Heart left ventricle (tissue), 16 donors: ENCODE measurements around the gene AGER. TPM values are rescaled to one million over a fixed set of nuclear protein-coding genes. Genes with fewer than 3 reads are reported as not detected.
"Not testable (repeated sequence)": the region's sequence is repeated elsewhere in the genome, so short reads cannot be mapped to it uniquely, and the experiment has no call there.

ENCODE experiments used
- ATAC-seq, 4 donors: fragments of 200-7000 bp; cut with Tn5 transposase; one replicate each; pipeline ENCODE4 v1.9.1; 2020 to 2022; ENCODE audit warnings: moderate library complexity in 4 of 4, mild to moderate bottlenecking in 3 of 4, moderate number of reproducible peaks in 1 of 4
- DNase-seq, 5 donors: peaks; one replicate each; pipeline ENCODE4 v3.0.0-alpha.2; 2020
- H3K27ac ChIP-seq, 12 donors: fragments of 200-600 bp; sonication (generic) in 4 of 12; one replicate each; pipeline versions ENCODE4 v1.5.0 to v1.8.0; 2016 to 2022; ENCODE audit warnings: mild to moderate bottlenecking in 2 of 12
- H3K27me3 ChIP-seq, 9 donors: fragments of 200-600 bp; sonication (generic) in 2 of 9; one replicate each; pipeline versions ENCODE4 v1.5.1 to v1.8.0; 2016 to 2022; ENCODE audit warnings: mild to moderate bottlenecking in 3 of 9
- H3K36me3 ChIP-seq, 9 donors: fragments of 200-600 bp; sonication (generic) in 2 of 9; one replicate each; pipeline versions ENCODE4 v1.5.0 to v1.8.0; 2018 to 2022; ENCODE audit warnings: mild to moderate bottlenecking in 2 of 9
- H3K4me1 ChIP-seq, 12 donors: fragments of 200-600 bp; sonication (generic) in 4 of 12; one replicate each; pipeline versions ENCODE4 v1.5.0 to v1.8.0; 2016 to 2022; ENCODE audit warnings: mild to moderate bottlenecking in 3 of 12
- H3K4me3 ChIP-seq, 12 donors: fragments of 200-600 bp; sonication (generic) in 4 of 12; one replicate each; pipeline versions ENCODE4 v1.5.0 to v1.8.0; 2017 to 2022; ENCODE audit warnings: mild to moderate bottlenecking in 9 of 12, moderate library complexity in 4 of 12
- H3K9me3 ChIP-seq, 12 donors: fragments of 200-600 bp; sonication (generic) in 4 of 12; one replicate each; pipeline versions ENCODE4 v1.5.0 to v1.8.0; 2016 to 2022; ENCODE audit warnings: mild to moderate bottlenecking in 1 of 12
- POLR2A ChIP-seq, 2 donors: fragments of 450-650 bp; IDR thresholded peaks; one replicate each; pipeline ENCODE4 v1.6.1; 2017; ENCODE audit warnings: antibody characterized with exemption in 2 of 2, mild to moderate bottlenecking in 2 of 2, moderate library complexity in 2 of 2
- WGBS, 4 donors: extraction: QIAGEN DNeasy Blood & Tissue Kit in 2 of 4; methylation state at CpG; one replicate each; pipeline versions ENCODE4 v1.1.5 to v1.1.7; 2013 to 2018; 5-methylcytosine and 5-hydroxymethylcytosine counted together
- intact Hi-C, 10 donors: fragments of 100-400 bp; cut with DNase I; formaldehyde crosslinking; loops; one replicate each; pipeline versions ENCODE4 v1.11.1 to v1.14.2; 2022
- polyA plus RNA-seq, 2 donors: library from polyadenylated mRNA; stranded (reverse); fragments of 200-250 nt; gene quantifications; one replicate each; pipeline ENCODE4 v1.2.3, GENCODE V29; 2013
- total RNA-seq, 9 donors: library from RNA; depleted of rRNA in 2 of 9; stranded (reverse); fragments of >200 nt in 2 of 9; fragmentation: NEBNext Ultra II Directional in 3 of 9; extraction: Animal tissue kit (Norgen Biotek cat#: 25700) in 3 of 9; gene quantifications; one replicate each; pipeline versions ENCODE4 v1.1.0 to v1.2.4, GENCODE V29; 2016 to 2023
- TF ChIP-seq, protein P1 (sequence below), 12 donors: fragments of 200-600 bp; sonication (generic) in 4 of 12; IDR thresholded peaks; one replicate each; pipeline versions ENCODE4 v1.5.0 to v1.8.0; 2018 to 2022; ENCODE audit warnings: antibody characterized with exemption in 12 of 12, mild to moderate bottlenecking in 5 of 12
- donor health status: ischemic (EF 13 %, LVEDD 7.1; RV severe dilation, severe dysfunction).
- donor health status: healthy with polysubstance abuse.
- donor health status: DM: no; HTN: yes; CAD: no.
- donor health status: DM: no; HTN: no; CAD: no.
- donor health status: ischemic (EF 25% LVEDD 6.9; RV normal size, moderate dysfunction).
- donor health status: ischemic (EF 25% LVEDD 5.7; RV mildly dilated, moderate dysfunction).
- donor health status: healthy.
- donor health status: DM: yes; HTN: yes; CAD: no.
- donor health status: ischemic (EF 35%, LVEDD 5.7; RV mildly dilated, moderate dysfunction).
- donor health status: nonischemic (EF 11% LVEDD 7.7; RV severe dilation, severe dysfunction).
- donor health status: DM: yes; HTN: yes; CAD: no.
- donor health status: PGD.
- donor health status: ischemic (EF 29% LVEDD 5.4; RV normal size, mild dysfunction).
- donor health status: nonischemic (EF 23%, LVEDD 6.1; RV moderate dilation, normal function).

Gene AGER
- total and polyA plus RNA-seq, 11 donors: 0.69 to 5.7 (median 1.7) TPM; not detected in 1

- no peaks in the 10 kb centered on the region for H3K4me1 ChIP-seq
- no peak overlapping the region for H3K27ac ChIP-seq
- no peak for DNase-seq
- TF ChIP-seq, protein P1, sequence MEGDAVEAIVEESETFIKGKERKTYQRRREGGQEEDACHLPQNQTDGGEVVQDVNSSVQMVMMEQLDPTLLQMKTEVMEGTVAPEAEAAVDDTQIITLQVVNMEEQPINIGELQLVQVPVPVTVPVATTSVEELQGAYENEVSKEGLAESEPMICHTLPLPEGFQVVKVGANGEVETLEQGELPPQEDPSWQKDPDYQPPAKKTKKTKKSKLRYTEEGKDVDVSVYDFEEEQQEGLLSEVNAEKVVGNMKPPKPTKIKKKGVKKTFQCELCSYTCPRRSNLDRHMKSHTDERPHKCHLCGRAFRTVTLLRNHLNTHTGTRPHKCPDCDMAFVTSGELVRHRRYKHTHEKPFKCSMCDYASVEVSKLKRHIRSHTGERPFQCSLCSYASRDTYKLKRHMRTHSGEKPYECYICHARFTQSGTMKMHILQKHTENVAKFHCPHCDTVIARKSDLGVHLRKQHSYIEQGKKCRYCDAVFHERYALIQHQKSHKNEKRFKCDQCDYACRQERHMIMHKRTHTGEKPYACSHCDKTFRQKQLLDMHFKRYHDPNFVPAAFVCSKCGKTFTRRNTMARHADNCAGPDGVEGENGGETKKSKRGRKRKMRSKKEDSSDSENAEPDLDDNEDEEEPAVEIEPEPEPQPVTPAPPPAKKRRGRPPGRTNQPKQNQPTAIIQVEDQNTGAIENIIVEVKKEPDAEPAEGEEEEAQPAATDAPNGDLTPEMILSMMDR (IDR thresholded peaks at IDR 0.05): no peak
- no peak for TF ChIP-seq POLR2A (IDR thresholded peaks at IDR 0.05)
- H3K27me3 ChIP-seq: no peaks in the 10 kb centered on the region
- no peaks in the 10 kb centered on the region for H3K9me3 ChIP-seq
- peaks cover 0 to 70% (median 23%) of the 10 kb centered on the region in 9 donors for H3K36me3 ChIP-seq
- no peak for ATAC-seq
- 74 to 90% (median 86%) methylated on average over 3 of the region's 3 CpGs for WGBS, 4 donors
- H3K4me3 ChIP-seq: no peak overlapping the region
- intact Hi-C loops: no loop called here
Observed at GRCh38 chr6:32214126-32214525, 30.1 kb upstream of the AGER start.

DNA sequence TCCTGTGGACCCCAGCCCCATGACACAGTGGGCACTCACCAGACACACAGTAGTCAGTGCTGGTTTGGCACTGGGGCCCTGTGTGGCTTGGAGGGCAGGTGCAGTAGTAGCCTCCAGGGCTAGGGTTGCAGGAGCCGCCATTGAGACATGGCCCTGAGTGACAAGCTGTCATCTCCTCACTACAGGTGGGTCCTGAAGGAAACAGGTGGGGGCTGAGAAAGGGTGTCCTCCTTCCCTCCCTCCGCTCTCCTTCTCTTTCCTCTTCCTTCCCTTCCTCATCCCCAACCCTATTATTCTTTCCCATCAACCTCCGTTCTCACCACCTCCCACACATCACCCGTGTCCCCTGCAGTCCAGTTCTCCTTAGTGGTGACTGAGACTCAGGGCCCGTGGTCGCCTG lies 29.6 kb upstream of the AGER start:
- Histone ChIP-seq H3K36me3 (peaks cover 0 to 70% (median 23%) of the 10 kb centered on the region in 9 donors), H3K27ac (no peak overlapping the region), H3K4me3 (no peak overlapping the region), H3K27me3 (no peaks in the 10 kb centered on the region), H3K4me1 (no peaks in the 10 kb centered on the region), H3K9me3 (no peaks in the 10 kb centered on the region)
- intact Hi-C loops: no loop called here
- 79 to 92% (median 85%) methylated on average over 6 of the region's 6 CpGs for WGBS, 4 donors
- ATAC-seq: peak in 1 of 4 donors; percentile 27
- DNase-seq: no peak
- TF ChIP-seq POLR2A (IDR thresholded peaks at IDR 0.05): no peak
- TF ChIP-seq, protein P1 (IDR thresholded peaks at IDR 0.05): no peak

DNA sequence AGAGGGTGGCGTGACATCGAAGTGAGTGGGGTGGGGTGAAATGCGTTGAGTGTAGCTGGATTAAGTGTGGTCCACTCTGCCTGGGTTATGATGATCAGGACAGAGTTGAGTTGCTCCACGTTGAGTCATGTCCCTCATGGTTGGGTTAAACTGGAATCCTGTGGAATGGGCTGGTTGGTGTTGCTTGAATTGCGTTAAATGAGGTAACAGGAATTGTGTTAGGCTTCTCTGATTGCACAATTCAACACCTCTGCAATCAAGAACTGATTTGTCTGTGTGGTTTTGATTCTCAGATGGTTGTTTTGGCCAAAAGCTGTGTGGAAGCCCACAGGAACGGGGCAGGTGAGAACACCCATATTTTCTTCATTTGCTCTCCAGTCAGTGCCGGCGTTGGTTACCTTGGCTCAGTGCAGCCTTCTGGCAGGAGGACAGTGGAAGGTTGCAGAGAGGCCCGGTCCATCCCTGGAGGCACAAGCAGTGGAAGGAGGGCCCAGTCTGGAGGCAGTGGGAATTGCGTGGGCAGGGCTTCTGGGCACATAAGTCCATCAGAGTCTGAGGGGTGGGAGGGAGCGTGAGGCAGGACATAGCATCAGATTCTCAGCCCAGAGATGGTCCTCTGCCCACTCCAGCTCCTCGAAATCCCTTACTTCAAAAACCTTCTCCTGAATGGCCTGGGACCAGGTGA lies 28.2 kb upstream of the AGER start:
- WGBS, 4 donors: 77 to 88% (median 85%) methylated on average over 12 of the region's 12 CpGs

GRCh38 chr6:32211432-32211831 lies 27.4 kb upstream of the AGER start:
- DNase-seq, H3K4me3 ChIP-seq, H3K27me3 ChIP-seq, ATAC-seq, H3K27ac ChIP-seq, H3K4me1 ChIP-seq, intact Hi-C loops, H3K9me3 ChIP-seq: not testable (repeated sequence)
- WGBS, 4 donors: 85 to 90% (median 88%) methylated on average over 4 of the region's 4 CpGs
- peaks cover 0 to 57% (median 4%) of the 10 kb centered on the region in 9 donors for H3K36me3 ChIP-seq

More for the DNA sequence above, 28.2 kb upstream of the AGER start:
- Histone ChIP-seq H3K27me3 (no peaks in the 10 kb centered on the region), H3K27ac (no peak overlapping the region), H3K4me3 (no peak overlapping the region), H3K4me1 (no peaks in the 10 kb centered on the region), H3K9me3 (no peaks in the 10 kb centered on the region), H3K36me3 (peaks cover 0 to 64% (median 11%) of the 10 kb centered on the region in 9 donors)
- intact Hi-C loops: no loop called here
- no peak for TF ChIP-seq POLR2A (IDR thresholded peaks at IDR 0.05)
- TF ChIP-seq, protein P1 (IDR thresholded peaks at IDR 0.05): no peak
- no peak for DNase-seq
- ATAC-seq: peak in 2 of 4 donors; percentile 29 to 33

GRCh38 chr6:32210191-32210601 lies 26.1 kb upstream of the AGER start:
- no peak overlapping the region for H3K27ac ChIP-seq
- H3K36me3 ChIP-seq: peaks cover 0 to 50% (median 4%) of the 10 kb centered on the region in 9 donors
- ATAC-seq (no peak), DNase-seq (no peak)
- TF ChIP-seq, protein P1 (IDR thresholded peaks at IDR 0.05): no peak
- no peak for TF ChIP-seq POLR2A (IDR thresholded peaks at IDR 0.05)
- H3K9me3 ChIP-seq: no peaks in the 10 kb centered on the region
- WGBS, 4 donors: 85 to 90% (median 88%) methylated on average over 5 of the region's 5 CpGs
- no peaks in the 10 kb centered on the region for H3K27me3 ChIP-seq
- no peak overlapping the region for H3K4me3 ChIP-seq
- intact Hi-C loops: no loop called here
- no peaks in the 10 kb centered on the region for H3K4me1 ChIP-seq
